Measurements from ENCODE around the gene SNX1.
A peak's percentile ranks its signal among the peaks of the same experiment; 100 is the strongest.

The SNX1 gene

DNA sequence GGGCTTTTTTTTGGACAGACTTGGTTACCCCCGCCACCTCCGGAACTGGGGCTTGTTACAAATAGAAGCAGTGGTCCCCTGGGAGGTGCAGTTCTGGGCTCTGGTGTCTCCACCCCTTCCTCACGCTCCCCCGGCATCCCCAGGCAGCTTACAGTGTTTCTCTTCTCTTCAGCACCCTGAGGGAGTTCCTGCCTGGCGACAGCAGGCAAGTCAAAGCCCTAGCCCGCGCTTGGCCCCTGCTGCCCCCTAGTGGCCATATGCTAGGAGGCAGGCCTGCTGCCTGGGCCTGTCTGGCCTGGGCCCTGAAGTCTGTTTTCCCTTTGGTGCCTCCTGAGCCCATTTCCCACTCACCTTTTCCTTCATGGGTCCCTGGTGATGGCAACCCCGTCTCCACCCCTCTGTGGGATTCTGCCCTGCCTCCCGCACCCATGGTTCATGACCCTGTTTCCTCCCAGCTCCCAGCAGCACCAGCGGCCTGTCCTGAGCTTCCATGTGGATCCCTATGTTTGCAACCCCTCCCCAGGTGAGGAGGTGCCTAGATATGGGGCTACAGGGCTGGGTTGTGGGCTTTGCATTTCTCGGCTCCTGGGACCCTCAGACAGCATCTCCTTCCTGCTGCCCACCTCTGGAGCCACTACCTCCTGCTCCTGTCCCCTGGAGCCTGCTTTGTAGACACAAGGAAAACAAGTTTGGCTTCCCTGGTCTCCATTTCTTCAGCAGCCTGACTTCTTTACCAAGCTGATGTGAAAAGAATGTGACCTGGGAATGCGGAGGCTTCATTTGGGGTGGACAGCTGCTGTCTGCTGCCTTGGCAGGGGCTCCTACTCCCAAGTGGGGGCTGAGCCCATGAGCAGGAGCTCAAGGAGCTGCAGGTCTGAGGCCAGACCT is 57.9 kb downstream of the SNX1 start:
- intact Hi-C loops (cut with DNase I) = loop anchor here (2.0 to 10.0 kb wide), 2 partner anchors 57 to 549 kb away; no protein-coding TSS in a partner anchor
- peak; percentile 84 to 98 (median 95) for DNase-seq

DNA sequence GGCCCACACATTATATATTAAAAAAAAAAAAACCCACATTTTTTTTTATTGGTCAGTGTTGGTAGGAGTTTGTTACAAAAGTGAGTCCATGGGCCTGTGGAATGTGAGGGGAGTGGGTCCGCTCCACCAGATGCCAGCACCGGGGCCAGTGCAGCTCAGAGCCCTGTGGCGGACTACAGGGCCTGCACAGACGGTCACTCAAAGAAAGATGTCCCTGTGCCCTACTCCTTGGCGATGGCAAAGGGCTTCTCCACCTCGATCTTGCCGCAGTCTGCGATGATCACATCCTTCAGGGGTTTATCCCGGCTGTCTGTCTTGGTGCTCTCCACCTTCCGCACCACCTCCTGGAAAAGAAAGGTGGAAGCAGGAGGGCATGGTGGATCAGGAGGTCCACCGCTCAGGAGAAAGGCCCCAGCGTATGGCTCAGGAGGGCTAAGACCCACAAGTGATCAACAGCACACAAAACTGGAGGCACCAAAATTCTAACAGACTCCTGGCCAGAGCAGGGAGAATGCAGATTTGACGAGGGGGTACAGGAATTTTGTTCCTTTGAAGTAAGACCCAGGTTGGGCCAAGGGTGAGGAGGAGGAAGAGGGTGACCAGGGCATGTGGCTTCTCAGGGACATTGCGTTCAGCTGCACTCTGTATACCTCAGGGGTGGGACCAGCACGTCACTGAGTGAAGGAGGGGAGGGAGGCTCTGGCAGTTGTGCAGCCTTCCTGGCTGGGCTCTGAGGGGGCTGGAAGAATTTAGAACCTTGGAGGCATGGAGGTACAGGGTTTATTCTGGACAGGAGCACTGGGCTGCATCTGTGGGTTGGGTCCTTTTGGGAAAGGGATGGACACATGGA is 60.2 kb downstream of the SNX1 start:
- peak in 1 of 42 donors; percentile 19 for DNase-seq
- intact Hi-C loops (cut with DNase I) = loop anchor here (10.0 kb wide), 1 partner anchor 551 kb away; no protein-coding TSS in a partner anchor

DNA sequence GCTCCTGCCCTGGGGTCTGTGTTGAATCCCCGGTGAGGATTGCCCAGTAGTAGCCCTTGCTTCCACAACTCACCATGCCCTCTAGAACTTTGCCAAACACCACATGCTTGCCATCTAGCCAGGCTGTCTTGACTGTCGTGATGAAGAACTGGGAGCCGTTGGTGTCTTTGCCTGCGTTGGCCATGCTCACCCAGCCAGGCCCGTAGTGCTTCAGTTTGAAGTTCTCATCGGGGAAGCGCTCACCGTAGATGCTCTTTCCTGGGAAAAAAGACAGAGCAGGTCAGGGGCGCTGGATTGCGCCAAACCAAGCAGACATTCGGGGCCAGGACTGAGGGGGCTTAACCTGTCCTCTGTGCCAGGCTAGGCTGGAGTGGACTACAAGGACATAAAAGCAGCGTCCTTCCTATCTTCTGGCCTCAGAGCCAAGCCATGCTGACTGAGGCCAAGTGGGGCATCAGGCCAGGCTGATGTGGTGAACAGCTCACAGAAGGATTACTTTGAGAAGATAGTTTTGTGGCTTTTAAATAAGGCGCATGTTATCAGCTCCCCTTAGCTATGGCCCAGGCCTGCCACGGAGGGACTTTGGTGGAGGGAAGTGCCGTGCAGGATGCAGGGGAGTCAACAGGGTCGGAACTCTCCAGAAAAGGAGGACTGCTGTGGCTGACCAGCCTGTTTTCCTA is 61.0 kb downstream of the SNX1 start:
- peak in 1 of 42 donors; percentile 39 for DNase-seq
- intact Hi-C loops (cut with DNase I) = loop anchor here (10.0 kb wide), 1 partner anchor 552 kb away; no protein-coding TSS in a partner anchor

DNA sequence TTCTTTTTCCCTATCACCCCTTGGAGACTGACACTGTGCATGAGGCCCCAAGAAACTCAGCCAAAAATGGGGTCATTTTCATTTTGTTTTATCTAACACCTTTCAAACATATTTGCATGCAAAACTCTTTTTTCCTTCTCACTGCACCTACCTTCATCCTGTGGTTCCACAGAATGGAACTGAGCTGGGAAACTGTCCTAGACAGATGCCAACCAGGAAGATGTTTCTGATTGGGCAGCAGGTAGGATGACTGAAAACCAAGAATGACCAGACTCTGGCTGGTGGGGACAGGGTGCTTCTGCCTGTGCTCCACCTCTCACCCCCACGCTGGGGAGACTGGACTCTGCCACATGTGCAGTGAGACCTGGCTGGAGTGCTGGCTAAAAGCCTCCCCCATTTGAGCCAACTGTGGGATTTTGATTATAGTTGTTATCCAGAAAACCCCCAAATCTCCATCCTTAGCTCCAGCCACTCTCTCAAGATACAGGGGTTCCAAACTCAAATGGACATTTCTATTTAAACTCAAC is 61.9 kb downstream of the SNX1 start:
- DNase-seq = peak in 1 of 42 donors; percentile 36
- intact Hi-C loops (cut with DNase I) = loop anchor here (10.0 kb wide), 1 partner anchor 553 kb away; no protein-coding TSS in a partner anchor

DNA sequence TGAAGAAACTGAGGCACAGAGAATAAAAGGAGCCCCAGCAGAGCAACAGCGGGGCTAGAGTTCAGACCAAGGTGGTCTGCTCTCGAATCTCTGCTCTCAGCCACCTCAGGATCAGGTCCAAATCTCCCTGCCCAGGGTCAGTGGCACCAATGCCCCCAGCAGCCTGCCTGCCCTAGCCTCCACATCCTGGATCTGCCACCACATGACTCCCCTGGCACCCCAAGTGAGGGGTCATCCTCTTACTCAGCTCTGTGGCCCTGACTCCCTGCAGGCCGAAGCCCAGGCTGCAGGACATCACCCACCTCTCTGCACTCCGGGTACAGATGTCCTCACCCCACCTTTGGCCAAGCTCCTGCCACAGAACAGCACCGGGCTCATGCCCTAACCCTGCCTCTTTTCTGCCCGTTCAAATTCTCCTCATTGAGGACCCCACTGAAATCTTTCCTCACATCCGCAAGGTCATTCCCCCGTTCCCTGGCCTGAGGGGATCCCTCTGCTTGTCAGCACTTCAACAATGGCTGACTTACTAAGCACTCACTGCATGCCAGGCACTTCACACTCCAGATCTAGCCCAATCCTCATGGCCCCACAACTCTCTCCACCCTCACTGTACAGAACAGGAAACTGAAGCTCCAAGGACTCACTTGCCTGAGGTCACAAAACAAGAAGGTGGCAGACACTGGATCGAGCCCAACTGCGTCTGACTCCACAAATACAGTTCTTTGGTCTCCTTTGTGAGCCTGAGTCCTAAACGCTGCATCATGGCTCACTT is 62.8 kb downstream of the SNX1 start:
- intact Hi-C loops (cut with DNase I) = loop anchor here (10.0 kb wide), 1 partner anchor 554 kb away; no protein-coding TSS in a partner anchor
- no peak for DNase-seq

DNA sequence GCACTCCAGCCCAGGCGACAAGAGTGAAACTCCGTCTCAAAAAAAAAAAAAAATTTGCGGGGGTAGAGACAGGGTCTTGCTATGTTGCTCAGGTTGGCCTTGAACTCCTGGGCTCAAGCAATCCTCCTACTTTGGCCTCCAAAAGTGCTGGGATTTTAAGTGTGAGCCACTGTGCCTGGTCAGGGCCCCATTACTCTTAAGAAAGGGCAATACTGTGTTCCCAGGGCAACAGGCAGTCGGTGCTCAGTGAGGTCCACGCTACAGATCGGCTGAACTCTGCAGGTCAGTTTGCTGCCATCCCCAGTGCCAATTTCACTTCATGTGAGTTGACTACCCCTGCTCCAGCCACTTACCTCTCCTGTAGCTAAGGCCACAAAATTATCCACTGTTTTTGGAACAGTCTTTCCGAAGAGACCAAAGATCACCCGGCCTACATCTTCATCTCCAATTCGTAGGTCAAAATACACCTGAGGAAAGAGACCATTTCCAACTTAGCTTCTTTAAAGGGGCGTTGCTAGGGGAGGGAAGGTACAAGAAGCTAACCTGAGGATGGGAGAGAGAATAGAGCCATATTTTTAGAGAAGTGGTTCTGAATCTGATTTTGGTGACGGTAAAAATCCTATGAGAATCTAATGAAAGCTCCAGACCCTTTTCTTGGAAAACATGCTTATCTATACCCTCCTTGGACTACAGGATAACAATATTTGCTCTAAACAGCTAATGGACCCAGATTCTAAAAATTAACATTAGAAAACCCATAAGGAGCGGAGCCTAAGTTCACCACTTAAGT is 66.1 kb downstream of the SNX1 start:
- DNase-seq = no peak
- intact Hi-C loops (cut with DNase I) = loop anchor here (2.0 to 10.0 kb wide), 3 partner anchors 195 to 523 kb away; partner anchors contain the start of genes CSNK1G1, PCLAF and TRIP4

DNA sequence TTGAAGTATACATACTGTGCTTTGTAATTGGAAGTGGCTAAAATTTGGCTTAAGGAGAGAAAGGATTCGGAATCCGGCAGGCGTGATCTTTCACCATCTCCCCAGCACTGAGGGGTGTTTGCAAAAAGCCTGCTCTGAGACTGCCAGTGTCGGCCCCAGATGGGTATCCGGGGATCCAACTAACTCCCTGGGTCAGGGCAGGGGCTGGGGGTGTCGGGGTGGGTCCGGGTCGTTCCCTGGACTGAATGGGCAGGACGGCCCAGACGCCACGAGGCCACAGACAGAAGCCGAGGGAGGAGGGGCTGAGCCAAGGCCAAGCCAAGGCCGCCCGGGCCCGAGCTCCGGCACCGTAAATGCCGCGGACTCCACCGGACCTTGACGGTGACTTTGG is 66.7 kb downstream of the SNX1 start:
- intact Hi-C loops (cut with DNase I) = loop anchor here (2.0 to 10.0 kb wide), 3 partner anchors 194 to 522 kb away; partner anchors contain the start of genes CSNK1G1, PCLAF and TRIP4
- peak in 3 of 42 donors; percentile 33 to 51 (median 33) for DNase-seq

DNA sequence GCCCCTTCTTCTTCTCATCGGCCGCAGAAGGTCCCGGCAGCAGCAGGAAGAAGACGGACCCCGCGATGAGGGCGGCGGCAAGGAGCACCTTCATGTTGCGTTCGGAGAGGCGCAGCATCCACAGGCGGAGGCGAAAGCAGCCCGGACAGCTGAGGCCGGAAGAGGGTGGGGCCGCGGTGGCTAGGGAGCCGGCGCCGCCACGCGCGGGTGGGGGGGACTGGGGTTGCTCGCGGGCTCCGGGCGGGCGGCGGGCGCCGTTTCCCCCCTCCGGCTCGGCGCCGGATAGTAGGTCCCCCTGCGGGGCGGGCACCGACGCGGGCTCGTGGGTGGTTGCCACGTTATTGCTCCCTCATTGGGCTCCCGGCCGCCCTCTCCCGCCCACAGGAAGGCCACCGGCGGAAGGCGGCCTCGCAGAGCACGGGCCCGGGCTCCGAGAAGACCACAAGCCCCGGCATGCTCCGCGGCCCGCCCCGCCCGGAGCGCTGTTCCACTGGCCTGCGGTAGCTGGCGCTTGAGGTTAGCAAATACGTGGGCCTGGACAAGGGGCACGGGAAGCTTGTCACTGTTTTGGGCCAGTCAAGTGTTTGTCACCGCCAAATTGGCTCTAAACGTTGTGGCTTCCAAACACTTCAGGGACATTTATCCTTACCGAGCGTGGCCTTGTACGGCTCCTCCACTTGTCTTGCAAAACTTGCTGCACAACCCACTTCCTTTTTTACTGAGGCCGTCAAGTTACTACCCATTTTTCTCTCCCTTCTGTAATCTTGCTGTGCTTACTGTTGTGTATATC is 67.3 kb downstream of the SNX1 start, which contains the start of gene PPIB:
Gene PPIB (minus strand): TSS at position 154 of the 790 bp plus-strand sequence. CDS start 36 bp downstream, at position 118.
- intact Hi-C loops (cut with DNase I) = loop anchor here (2.0 to 10.0 kb wide), 3 partner anchors 194 to 522 kb away; partner anchors contain the start of genes CSNK1G1, PCLAF and TRIP4
- peak; percentile 94 to 99 (median 98) for DNase-seq

DNA sequence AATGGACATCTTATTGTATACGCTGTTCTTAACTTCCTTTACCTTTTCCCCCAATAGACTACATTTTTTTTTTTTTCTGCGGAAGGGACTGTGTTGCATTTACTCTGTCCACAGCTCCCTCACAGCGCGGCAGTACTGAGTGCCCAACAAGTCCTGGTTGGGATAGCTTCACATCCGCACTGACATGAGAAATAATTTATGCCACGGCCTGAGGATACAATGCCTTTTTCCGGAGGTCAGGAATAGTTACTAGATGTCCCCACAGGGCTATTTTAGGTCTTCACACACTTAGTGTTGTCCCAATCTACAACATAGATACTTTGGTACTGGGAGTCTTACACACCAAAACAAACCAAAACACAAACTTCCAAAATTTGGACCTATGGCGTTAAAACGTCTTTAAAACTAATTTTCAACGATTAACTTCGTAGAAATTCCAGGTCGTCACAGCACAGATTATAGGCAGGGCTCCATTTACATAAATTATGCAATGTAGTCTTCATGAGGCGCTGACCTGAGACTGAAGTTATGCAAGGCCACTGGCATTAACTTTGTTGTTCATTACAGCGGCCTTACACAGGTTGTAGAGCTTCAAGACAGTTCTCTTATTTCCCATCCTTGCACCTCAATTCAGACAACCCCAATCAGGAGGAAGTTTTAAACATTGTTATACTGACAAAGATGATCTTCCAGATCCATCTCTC is 68.0 kb downstream of the SNX1 start:
- intact Hi-C loops (cut with DNase I) = loop anchor here (2.0 to 10.0 kb wide), 3 partner anchors 193 to 521 kb away; partner anchors contain the start of genes CSNK1G1, PCLAF and TRIP4
- peak in 10 of 42 donors; percentile 40 to 67 (median 52) for DNase-seq

DNA sequence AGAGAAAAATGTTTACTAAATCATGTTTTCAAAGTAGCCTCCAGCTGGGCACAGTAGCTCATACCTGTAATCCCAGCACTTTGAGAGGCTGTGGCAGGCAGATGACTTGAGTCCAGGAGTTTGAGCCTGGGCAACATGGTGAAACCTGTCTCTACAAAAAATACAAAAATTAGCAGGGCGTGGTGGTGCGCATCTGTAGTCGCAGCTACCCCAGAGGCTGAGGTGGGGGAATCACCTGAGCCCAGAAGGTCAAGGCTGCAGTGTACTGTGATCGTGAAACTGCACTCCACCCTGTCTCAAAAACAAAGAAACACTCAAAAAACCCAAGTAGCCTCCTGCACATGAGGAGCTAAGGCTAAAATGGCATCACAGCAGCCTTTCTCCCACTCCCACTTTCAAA is 68.7 kb downstream of the SNX1 start:
- intact Hi-C loops (cut with DNase I) = loop anchor here (10.0 kb wide), 2 partner anchors 220 to 520 kb away; partner anchors contain the start of genes PCLAF and TRIP4
- DNase-seq = no peak

DNA sequence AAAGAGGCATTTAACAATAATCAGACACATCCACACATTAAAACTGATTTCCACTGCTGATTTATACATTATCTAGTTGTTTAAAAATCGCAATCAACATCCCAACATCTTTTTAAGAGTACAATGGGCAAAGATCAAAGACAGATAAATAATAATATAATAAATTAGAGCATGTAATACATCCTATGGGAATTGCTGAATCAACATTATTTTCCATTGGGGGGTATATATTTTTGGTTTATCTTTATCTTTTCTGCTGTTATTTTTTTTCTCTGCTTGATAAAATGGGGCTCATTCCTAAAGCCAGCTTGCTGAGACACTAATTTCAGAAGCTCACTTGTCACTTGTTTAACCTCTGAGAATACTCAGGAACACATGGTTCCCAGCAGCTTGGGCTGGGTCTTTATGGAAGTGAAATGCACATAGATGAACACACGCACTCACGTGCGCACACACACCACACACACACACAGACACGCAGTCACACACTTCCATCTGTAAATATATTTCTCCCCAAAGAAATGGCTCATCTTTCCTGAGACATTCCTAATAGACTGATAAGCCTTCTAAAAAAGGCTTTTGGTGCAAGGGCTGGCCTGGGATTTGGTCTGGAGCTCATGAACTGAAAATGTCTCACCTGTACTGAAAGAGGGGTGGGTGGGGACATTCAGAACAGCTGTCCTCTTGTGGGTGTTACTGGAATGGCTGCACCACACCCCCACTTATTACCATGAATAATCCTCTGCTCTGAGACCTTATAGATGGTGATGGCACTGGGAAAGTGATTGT is 70.5 kb downstream of the SNX1 start:
- intact Hi-C loops (cut with DNase I) = loop anchor here (10.0 kb wide), 2 partner anchors 219 to 519 kb away; partner anchors contain the start of genes PCLAF and TRIP4
- no peak for DNase-seq

DNA sequence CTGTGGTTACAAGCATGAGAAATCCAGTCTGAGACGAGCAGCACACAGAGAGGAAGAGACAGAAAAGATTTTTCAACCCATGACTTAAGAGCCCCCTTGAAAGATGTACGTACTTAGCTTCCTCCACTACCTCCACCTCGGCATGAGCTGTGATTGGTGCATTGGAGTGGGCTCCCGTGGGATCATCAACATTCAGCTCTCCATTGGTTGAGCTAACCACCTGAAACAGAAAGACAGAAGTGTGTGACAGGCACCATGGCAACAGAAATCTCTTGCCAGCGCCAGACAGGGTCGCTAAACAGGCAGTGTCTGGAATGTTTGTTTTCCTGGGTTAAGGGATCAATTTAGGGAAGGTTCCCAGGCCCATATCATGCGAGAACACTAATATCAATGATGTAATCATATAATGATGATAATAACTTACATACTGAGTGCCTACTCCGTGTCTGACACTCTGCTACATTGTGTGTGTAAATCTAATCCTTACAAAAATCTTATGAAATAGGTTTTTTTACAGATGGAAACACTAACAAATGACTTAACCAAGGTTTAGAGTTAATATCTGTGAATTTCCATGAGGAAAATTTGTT is 84.5 kb downstream of the SNX1 start:
- DNase-seq = peak; percentile 21 to 88 (median 68)
- intact Hi-C loops (cut with DNase I) = no loop called here

DNA sequence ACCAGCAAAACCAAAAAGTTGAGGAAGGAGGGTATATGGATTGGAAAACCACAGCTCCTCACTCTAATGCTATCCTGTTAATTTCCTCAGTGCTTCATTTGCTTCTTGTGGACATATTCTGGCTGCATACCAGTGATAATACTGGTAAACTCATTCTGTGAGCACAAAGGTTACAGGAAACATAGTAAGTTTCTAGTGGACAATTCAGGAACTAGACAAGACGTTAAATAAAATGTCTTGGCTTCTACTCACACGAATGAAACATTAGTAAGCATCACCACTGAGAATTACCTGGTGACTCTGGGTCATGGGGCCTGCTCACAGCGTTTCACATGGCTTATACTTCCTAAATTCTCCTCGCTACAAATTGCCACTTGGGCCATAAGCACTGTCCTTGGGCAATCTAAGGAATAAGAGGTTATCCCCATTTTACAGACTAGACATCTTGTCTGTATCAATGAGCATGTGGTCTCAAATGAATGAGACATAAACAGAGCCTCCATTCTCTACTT is 87.1 kb downstream of the SNX1 start:
- DNase-seq = no peak
- intact Hi-C loops (cut with DNase I) = no loop called here

Data from head of caudate nucleus (tissue), 42 donors.